SK-N-SH treated with all-trans-retinoic acid at 6 μM for 48 hours (cell line): ENCODE measurements around the gene MS4A13.
"Not testable (repeated sequence)": the region's sequence is repeated elsewhere in the genome, so short reads cannot be mapped to it uniquely, and the experiment has no call there.

Experiments
- ATAC-seq: fragments of 200-7000 bp; cut with Tn5 transposase; 3 replicates; pipeline ENCODE4 v1.9.1; 2020; ENCODE audit warnings: mild to moderate bottlenecking, moderate library complexity
- ARNTL ChIP-seq: fragments of 450-650 bp; formaldehyde crosslinking; IDR thresholded peaks from 2 replicates; pipeline ENCODE4 v1.5.0; 2020; ENCODE audit warnings: low read depth, mild to moderate bottlenecking, moderate library complexity, borderline replicate concordance
- BACH2 ChIP-seq: fragments of 250-450 bp; sonication (Bioruptor Pico); IDR thresholded peaks from 2 replicates; pipeline ENCODE4 v1.9.0; 2021; ENCODE audit warnings: mild to moderate bottlenecking, borderline replicate concordance
- CREB5 ChIP-seq: fragments of 250-450 bp; sonication (Bioruptor Pico); IDR thresholded peaks from 2 replicates; pipeline ENCODE4 v1.5.1; 2020; ENCODE audit warnings: low read depth, mild to moderate bottlenecking, moderate library complexity
- CSDC2 ChIP-seq: fragments of 250-450 bp; sonication (Bioruptor Pico); IDR thresholded peaks from 2 replicates; pipeline ENCODE4 v1.5.0; 2020; ENCODE audit warnings: mild to moderate bottlenecking, moderate library complexity
- CSRNP3 ChIP-seq: fragments of 250-450 bp; sonication (Bioruptor Pico); IDR thresholded peaks from 2 replicates; pipeline ENCODE4 v1.5.1; 2021; ENCODE audit warnings: mild to moderate bottlenecking, moderate library complexity
- ESRRG ChIP-seq: fragments of 250-450 bp; sonication (Bioruptor Pico); IDR thresholded peaks from 2 replicates; pipeline ENCODE4 v1.6.1; 2021; ENCODE audit warnings: mild to moderate bottlenecking
- GLIS3 ChIP-seq: fragments of 250-450 bp; sonication (Bioruptor Pico); IDR thresholded peaks from 2 replicates; pipeline ENCODE4 v1.5.0; 2020; ENCODE audit warnings: mild to moderate bottlenecking, moderate library complexity
- ISL1 ChIP-seq: fragments of 250-450 bp; sonication (Bioruptor Pico); IDR thresholded peaks from 2 replicates; pipeline ENCODE4 v2.1.2; 2022; ENCODE audit warnings: mild to moderate bottlenecking, moderate library complexity
- OSR1 ChIP-seq: fragments of 250-450 bp; sonication (Bioruptor Pico); IDR thresholded peaks from 2 replicates; pipeline ENCODE4 v1.8.0; 2022; ENCODE audit warnings: moderate library complexity, mild to moderate bottlenecking, inconsistent platforms
- PATZ1 ChIP-seq: fragments of 250-450 bp; sonication (Bioruptor Pico); IDR thresholded peaks from 2 replicates; pipeline ENCODE4 v1.8.0; 2020; ENCODE audit warnings: mild to moderate bottlenecking, moderate library complexity, borderline replicate concordance
- POU6F1 ChIP-seq: fragments of 250-450 bp; sonication (Bioruptor Pico); IDR thresholded peaks from 2 replicates; pipeline ENCODE4 v1.8.0; 2021; ENCODE audit warnings: low read depth, mild to moderate bottlenecking, moderate library complexity, borderline replicate concordance
- RARB ChIP-seq: fragments of 250-450 bp; sonication (Bioruptor Pico); IDR thresholded peaks from 2 replicates; pipeline ENCODE4 v1.8.0; 2021; ENCODE audit warnings: mild to moderate bottlenecking, moderate library complexity
- SNAI2 ChIP-seq: fragments of 250-450 bp; sonication (Bioruptor Pico); IDR thresholded peaks from 2 replicates; pipeline ENCODE4 v1.5.0; 2020; ENCODE audit warnings: mild to moderate bottlenecking, moderate library complexity
- TCF4 ChIP-seq: fragments of 250-450 bp; sonication (Bioruptor Pico); IDR thresholded peaks from 2 replicates; pipeline ENCODE4 v1.8.0; 2021; ENCODE audit warnings: mild to moderate bottlenecking, moderate library complexity, borderline replicate concordance
- TOX ChIP-seq: fragments of 250-450 bp; sonication (Bioruptor Pico); IDR thresholded peaks from 2 replicates; pipeline ENCODE4 v1.8.0; 2021; ENCODE audit warnings: mild to moderate bottlenecking, moderate library complexity, borderline replicate concordance
- TSHZ2 ChIP-seq: fragments of 250-450 bp; sonication (Bioruptor Pico); IDR thresholded peaks from 2 replicates; pipeline ENCODE4 v1.5.0; 2020; ENCODE audit warnings: mild to moderate bottlenecking, moderate library complexity
- ZC3H10 ChIP-seq: fragments of 250-450 bp; sonication (Bioruptor Pico); IDR thresholded peaks from 2 replicates; pipeline ENCODE4 v1.5.1; 2021; ENCODE audit warnings: mild to moderate bottlenecking, moderate library complexity
- ZFP3 ChIP-seq: fragments of 250-450 bp; sonication (Bioruptor Pico); IDR thresholded peaks from 2 replicates; pipeline ENCODE4 v1.5.0; 2020; ENCODE audit warnings: mild to moderate bottlenecking, moderate library complexity
- ZFP30 ChIP-seq: fragments of 450-650 bp; formaldehyde crosslinking; IDR thresholded peaks from 2 replicates; pipeline ENCODE4 v1.5.0; 2022; ENCODE audit warnings: mild to moderate bottlenecking, moderate library complexity
- ZNF565 ChIP-seq: fragments of 450-650 bp; formaldehyde crosslinking; conservative IDR thresholded peaks from 2 replicates; pipeline ENCODE4 v1.5.0; 2020; ENCODE audit warnings: low read depth, mild to moderate bottlenecking, moderate library complexity
- ZNF70 ChIP-seq: fragments of 450-650 bp; formaldehyde crosslinking; IDR thresholded peaks from 2 replicates; pipeline ENCODE4 v1.5.0; 2020; ENCODE audit warnings: mild to moderate bottlenecking, moderate library complexity
- ZNF8 ChIP-seq: fragments of 450-650 bp; formaldehyde crosslinking; IDR thresholded peaks from 2 replicates; pipeline ENCODE4 v1.5.0; 2020; ENCODE audit warnings: mild to moderate bottlenecking, moderate library complexity

The MS4A13 gene

GRCh38 chr11:60498853-60499252, 16.3 kb upstream of the MS4A13 start:
- ATAC-seq, result no peak

GRCh38 chr11:60500276-60500910, 14.8 kb upstream of the MS4A13 start:
- no peak for TF ChIP-seq ARNTL
- ATAC-seq, result no peak

More at GRCh38 chr11:60498853-60499252, 16.3 kb upstream of the MS4A13 start:
- TF ChIP-seq TCF4 (no peak), BACH2 (CRISPR knock-in tag) (no peak), ESRRG (CRISPR knock-in tag) (no peak), SNAI2 (CRISPR knock-in tag) (no peak), POU6F1 (CRISPR knock-in tag) (no peak), OSR1 (CRISPR knock-in tag) (no peak), ZFP3 (CRISPR knock-in tag) (no peak), CSDC2 (CRISPR knock-in tag) (no peak), ZNF8 (CRISPR knock-in tag) (no peak)

GRCh38 chr11:60502221-60502775, 12.9 kb upstream of the MS4A13 start:
- no peak for TF ChIP-seq CSRNP3 (CRISPR knock-in tag)
- TF ChIP-seq CSDC2 (CRISPR knock-in tag), result no peak
- TF ChIP-seq ZNF70 (CRISPR knock-in tag), result no peak
- no peak for TF ChIP-seq PATZ1 (CRISPR knock-in tag)
- no peak for TF ChIP-seq RARB (CRISPR knock-in tag)
- no peak for TF ChIP-seq ISL1
- TF ChIP-seq ZNF565 (CRISPR knock-in tag), result no peak

DNA sequence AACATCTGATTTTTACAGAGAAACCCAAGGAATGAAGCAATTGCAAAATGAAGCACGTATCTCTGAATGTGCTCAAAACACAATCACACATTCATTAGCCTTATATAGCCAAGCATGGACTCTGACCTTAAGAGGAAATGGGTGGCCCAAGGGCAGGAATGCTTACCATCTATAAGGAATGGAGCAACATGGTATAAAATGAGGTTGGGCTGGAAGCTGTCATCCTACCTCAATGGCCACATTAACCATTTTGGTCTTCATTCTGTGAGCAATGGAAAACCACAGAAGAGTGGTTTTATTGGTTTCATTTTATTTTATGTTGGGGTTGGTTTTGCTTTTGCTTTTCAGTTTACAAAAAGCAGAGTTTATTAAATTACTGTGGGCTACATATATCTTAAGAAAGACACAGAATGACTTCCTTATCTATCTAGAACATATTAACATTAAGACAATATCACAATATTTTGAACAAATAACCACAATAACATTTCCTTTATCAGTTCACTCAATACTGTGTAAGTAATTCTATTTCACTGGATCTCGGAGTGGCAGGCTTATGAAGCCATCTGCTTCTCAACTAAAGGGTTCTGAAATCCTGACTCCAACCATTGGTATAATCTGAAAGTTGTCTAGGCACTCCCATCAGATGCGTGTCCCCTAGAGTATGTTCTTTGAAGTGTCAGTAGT, 10.8 kb upstream of the MS4A13 start:
- ATAC-seq, result no peak
- TF ChIP-seq CSDC2 (CRISPR knock-in tag) (no peak), TOX (CRISPR knock-in tag) (no peak), ZFP3 (CRISPR knock-in tag) (no peak), GLIS3 (CRISPR knock-in tag) (no peak), ZNF8 (CRISPR knock-in tag) (no peak), PATZ1 (CRISPR knock-in tag) (no peak), OSR1 (CRISPR knock-in tag) (no peak), ZC3H10 (CRISPR knock-in tag) (no peak), ESRRG (CRISPR knock-in tag) (no peak), CREB5 (CRISPR knock-in tag) (no peak), SNAI2 (CRISPR knock-in tag) (no peak), ZFP30 (CRISPR knock-in tag) (no peak), ZNF565 (CRISPR knock-in tag) (no peak), TSHZ2 (no peak), ARNTL (no peak), ZNF70 (CRISPR knock-in tag) (no peak), RARB (CRISPR knock-in tag) (no peak)

More at GRCh38 chr11:60502221-60502775, 12.9 kb upstream of the MS4A13 start:
- no peak for ATAC-seq

GRCh38 chr11:60509609-60510008, 5.6 kb upstream of the MS4A13 start:
- ATAC-seq, result not testable (repeated sequence)

GRCh38 chr11:60510209-60510608, 5.0 kb upstream of the MS4A13 start:
- ATAC-seq, result not testable (repeated sequence)
